Endothelial cell (in vitro differentiated cells): ENCODE measurements around the gene KLHL35. TPM values are rescaled to one million over a fixed set of nuclear protein-coding genes. Genes with fewer than 3 reads are reported as not detected.
A peak's percentile ranks its signal among the peaks of the same experiment; 100 is the strongest.

ENCODE experiments used
- DNase-seq: peaks from one replicate; pipeline ENCODE4 v3.0.0; 2021; ENCODE audit warnings: low spot score
- H3K27ac Mint-ChIP-seq: one replicate; pipeline ENCODE4 v1.8.0; 2021; ENCODE audit warnings: mixed read lengths, inconsistent platforms; ENCODE audit not compliant: unreplicated experiment
- H3K27me3 Mint-ChIP-seq: one replicate; pipeline ENCODE4 v1.8.0; 2021; ENCODE audit warnings: mild to moderate bottlenecking, moderate library complexity, mixed read lengths, inconsistent platforms; ENCODE audit not compliant: unreplicated experiment
- H3K36me3 Mint-ChIP-seq: one replicate; pipeline ENCODE4 v1.8.0; 2021; ENCODE audit warnings: mild to moderate bottlenecking, low read depth, mixed read lengths, inconsistent platforms; ENCODE audit not compliant: unreplicated experiment
- H3K4me1 Mint-ChIP-seq: one replicate; pipeline ENCODE4 v1.8.0; 2021; ENCODE audit warnings: mild to moderate bottlenecking, mixed read lengths, inconsistent platforms; ENCODE audit not compliant: unreplicated experiment
- H3K4me3 Mint-ChIP-seq: one replicate; pipeline ENCODE4 v1.8.0; 2021; ENCODE audit warnings: mild to moderate bottlenecking, mixed read lengths, inconsistent platforms; ENCODE audit not compliant: unreplicated experiment
- H3K9me3 Mint-ChIP-seq: one replicate; pipeline ENCODE4 v1.8.0; 2021; ENCODE audit warnings: mixed read lengths, inconsistent platforms; ENCODE audit not compliant: unreplicated experiment
- CTCF ChIP-seq: fragments of 200-600 bp; sonication (generic); IDR thresholded peaks from one replicate; pipeline ENCODE4 v1.5.0; 2021; ENCODE audit warnings: antibody characterized with exemption; ENCODE audit not compliant: unreplicated experiment
- total RNA-seq: library from RNA; stranded (reverse); fragmentation: NEBNext Ultra II Directional; extraction: Animal tissue kit (Norgen Biotek cat#: 25700); gene quantifications from one replicate; pipeline ENCODE4 v1.2.1, GENCODE V29; 2021; ENCODE audit not compliant: unreplicated experiment

KLHL35 gene
- total RNA-seq, 1 donor from 2014 or later: 2.8 TPM

GRCh38 chr11:75479597-75480145 lies 46.7 kb upstream of the KLHL35 start:
- peaks cover 56% of the 10 kb centered on the region for H3K36me3 Mint-ChIP-seq
- no peak for DNase-seq
- H3K9me3 Mint-ChIP-seq: no peaks in the 10 kb centered on the region
- H3K4me1 Mint-ChIP-seq: peaks cover 70% of the 10 kb centered on the region
- H3K27ac Mint-ChIP-seq: peak overlapping the region; percentile 64
- no peak overlapping the region for H3K4me3 Mint-ChIP-seq
- TF ChIP-seq CTCF: no peak
- peaks cover 23% of the 10 kb centered on the region for H3K27me3 Mint-ChIP-seq

GRCh38 chr11:75478783-75479596 lies 46.0 kb upstream of the KLHL35 start:
- Mint-ChIP-seq H3K27ac (peak overlapping the region; percentile 64), H3K36me3 (peaks cover 61% of the 10 kb centered on the region), H3K4me3 (no peak overlapping the region), H3K4me1 (peaks cover 76% of the 10 kb centered on the region), H3K9me3 (no peaks in the 10 kb centered on the region), H3K27me3 (peaks cover 25% of the 10 kb centered on the region)
- no peak for TF ChIP-seq CTCF
- DNase-seq: no peak

GRCh38 chr11:75477614-75477935 lies 44.6 kb upstream of the KLHL35 start:
- no peak for TF ChIP-seq CTCF
- Mint-ChIP-seq H3K36me3 (peaks cover 62% of the 10 kb centered on the region), H3K4me1 (peaks cover 76% of the 10 kb centered on the region), H3K4me3 (no peak overlapping the region), H3K27me3 (peaks cover 26% of the 10 kb centered on the region), H3K27ac (no peak overlapping the region), H3K9me3 (no peaks in the 10 kb centered on the region)
- no peak for DNase-seq

- Mint-ChIP-seq H3K36me3 (peaks cover 59% of the 10 kb centered on the region), H3K27ac (peak overlapping the region; percentile 68), H3K4me3 (peak overlapping the region; percentile 52), H3K27me3 (peaks cover 22% of the 10 kb centered on the region), H3K4me1 (peaks cover 74% of the 10 kb centered on the region), H3K9me3 (no peaks in the 10 kb centered on the region)
- DNase-seq: no peak
- no peak for TF ChIP-seq CTCF
Measured at GRCh38 chr11:75476739-75477613, 44.0 kb upstream of the KLHL35 start.
